Measurements from ENCODE around the gene RPP38.

The RPP38 gene

DNA sequence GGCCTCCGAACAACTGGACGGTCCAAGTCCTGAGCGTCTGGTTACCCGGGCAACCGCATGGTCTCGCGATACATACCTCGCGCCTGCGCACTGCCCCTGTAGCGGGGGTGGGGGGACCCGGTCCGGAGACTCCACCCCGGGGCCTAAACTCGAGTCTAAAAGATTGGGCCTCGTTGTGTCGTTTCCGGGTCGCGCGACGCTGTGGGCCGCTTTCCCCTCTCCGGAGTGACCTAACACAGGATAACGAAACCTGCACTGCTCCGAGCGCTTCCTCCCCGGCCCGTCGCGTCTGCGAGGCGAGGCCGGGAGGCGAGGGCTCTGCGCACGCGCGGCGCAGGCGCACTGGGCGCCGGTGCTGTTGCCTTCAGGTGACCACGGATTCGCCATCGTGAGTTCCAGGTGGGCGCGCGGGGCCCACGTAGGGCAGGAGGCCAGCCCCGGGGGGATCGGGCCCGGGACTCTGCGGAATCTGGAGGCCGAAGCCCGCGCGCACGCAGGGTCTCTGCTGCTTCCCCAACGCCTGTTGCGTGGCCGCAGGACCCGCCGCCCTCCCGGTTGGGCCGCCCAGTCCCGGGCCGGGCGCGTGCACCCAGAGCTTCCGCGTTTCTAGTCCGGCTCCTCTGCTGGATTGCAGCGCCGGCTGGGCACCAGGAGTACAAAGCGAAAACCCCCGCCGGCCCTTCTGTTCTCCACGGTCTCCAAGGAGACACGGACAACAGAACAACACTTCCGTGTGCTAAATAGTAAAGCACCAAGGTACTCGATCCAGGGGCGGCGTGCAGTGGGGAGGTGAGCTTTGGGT is at the start of gene RPP38:
RPP38 (plus strand) TSS at position 345 of the 802 bp plus-strand sequence. CDS start 5,960 bp downstream, outside the sequence.
- peak; percentile 93 for DNase-seq

DNA sequence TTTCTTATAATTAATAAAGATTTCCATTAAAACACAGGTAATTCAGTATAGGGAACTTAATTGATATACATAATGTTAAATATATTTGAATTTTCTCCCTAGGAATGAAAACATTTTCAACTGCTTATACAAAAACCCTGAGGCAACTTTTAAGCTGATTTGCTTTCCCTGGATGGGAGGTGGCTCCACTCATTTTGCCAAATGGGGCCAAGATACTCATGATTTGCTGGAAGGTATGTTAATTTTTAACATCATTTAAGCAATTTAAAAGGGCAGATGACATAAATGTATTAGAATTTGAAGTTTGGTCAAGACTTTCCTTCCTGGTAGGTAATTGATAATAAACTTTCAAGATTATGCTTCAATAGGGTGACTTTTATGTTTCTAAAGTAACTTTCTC is 47.6 kb upstream of the RPP38 start:
- no peak for DNase-seq

DNA sequence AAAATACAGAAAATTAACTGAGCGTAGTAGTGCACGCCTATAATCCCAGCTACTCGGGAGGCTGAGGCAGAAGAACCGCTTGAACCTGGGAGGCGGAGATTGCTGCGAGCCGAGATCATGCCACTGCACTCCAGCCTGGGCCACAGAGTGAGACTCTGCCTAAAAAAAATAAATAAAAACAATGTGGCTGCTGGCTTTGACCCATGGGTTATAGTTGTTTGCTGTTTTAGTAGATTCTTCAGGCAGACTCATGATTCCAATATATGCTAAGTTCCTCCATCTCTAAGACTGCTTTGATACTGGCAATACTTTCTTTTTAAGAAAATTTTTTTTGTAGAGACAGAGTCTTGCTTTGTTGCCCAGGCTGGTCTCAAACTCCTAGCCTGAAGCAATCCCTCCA is 45.0 kb upstream of the RPP38 start:
- no peak for DNase-seq

DNA sequence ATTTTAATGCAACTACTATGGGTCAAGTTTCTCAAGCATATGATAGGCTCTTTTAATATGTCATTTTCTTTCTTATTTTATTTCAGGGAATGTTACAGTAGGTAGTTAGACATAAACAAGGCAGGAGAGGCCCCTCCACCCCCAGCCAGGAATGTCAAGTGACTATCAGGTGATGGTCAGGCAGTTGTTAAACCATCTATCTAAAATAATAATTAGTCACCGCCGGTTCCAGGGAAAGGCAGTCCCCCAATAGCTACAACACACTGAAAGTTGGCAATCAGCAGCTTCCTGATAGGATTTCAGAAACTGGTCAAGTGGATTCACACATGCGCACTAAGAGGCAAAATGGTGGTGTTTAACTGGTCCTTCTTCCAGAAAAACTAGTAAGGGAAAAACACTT is 44.1 kb upstream of the RPP38 start:
- no peak for DNase-seq

GRCh38 chr10:15058689-15059088 is 38.5 kb upstream of the RPP38 start:
- DNase-seq = no peak

- no peak for DNase-seq
These were observed 37.2 kb upstream of the RPP38 start for GRCh38 chr10:15059914-15060313.

DNA sequence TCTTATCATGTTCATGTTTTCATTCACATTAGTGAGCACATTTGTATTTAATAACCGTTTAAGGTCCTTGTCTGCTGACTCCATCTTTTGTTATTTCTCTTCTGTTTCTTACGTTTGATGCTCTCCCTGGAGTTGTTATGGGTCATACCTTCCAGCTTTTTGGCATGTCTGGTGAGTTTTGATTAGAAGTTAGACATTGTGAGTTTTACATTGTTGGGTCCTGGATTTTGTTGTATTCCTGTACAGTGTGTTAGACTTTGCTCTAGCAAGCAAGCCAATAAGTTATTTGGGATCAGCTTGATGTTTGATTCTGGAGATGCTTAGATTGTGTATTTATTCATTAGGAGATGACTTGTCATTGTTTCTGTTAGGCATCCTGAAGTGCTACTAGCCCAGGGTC is 36.5 kb upstream of the RPP38 start:
- no peak for DNase-seq

DNA sequence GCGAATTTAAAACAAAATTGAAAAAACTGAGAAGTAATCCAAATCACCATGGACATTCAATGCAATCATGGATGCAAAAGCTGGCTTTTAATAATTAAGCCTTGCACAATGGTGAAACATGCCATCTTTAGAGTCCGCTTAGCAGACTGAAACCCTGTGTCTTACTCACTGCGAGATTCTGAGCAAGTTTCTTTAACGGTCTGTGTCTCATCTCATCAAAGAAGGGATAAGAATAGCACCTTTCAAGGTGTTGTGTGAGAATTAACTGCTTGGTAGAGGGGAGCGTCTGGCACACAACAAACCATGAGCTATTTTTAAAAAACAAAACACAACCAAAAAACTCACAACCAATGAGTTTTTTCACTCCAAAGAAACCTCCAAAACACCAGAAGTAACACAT is 30.0 kb upstream of the RPP38 start:
- no peak for DNase-seq

DNA sequence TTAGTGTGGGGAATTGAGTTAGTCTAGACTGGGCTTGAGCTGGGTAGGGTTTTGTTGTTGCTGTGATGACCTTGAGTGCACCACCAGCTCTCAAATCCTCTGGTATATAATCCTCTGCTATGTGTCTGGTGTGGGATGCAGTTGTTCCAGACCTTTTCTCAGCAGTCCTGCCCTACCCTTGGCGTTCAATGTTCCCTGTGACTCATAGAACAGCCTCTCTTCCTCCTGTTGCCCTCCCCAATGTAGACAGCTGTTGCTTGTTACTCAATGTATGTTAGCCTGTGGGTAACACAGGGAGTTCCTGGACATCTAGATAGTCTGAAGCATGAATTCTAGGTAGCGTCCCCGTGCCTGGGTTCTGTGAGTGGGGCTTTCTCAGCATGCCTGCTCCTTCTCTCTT is 28.4 kb upstream of the RPP38 start:
- DNase-seq = no peak

- DNase-seq = no peak
These were observed 27.9 kb upstream of the RPP38 start for GRCh38 chr10:15069230-15069629.

DNA sequence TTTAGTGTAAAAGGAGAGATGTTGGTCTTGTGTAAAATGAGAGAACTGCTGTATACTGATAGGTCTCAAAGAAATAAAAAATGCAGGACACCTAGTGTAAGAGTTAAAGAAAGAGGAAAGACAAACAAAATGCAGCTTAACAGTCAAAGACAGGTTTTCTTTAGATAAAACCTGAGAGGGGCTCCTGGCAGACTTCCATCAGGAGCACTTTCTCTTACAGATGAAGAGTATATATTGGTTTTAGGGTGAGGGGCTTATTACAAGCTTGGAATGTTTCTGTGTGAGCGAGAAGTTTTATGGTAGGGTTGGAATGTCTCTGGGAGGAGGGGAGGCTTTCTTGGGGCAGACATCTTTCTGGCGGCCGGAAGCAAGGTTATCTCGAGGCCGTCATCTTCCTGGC is 24.8 kb upstream of the RPP38 start:
- DNase-seq = no peak

GRCh38 chr10:15075421-15075820 is 21.7 kb upstream of the RPP38 start:
- no peak for DNase-seq

DNA sequence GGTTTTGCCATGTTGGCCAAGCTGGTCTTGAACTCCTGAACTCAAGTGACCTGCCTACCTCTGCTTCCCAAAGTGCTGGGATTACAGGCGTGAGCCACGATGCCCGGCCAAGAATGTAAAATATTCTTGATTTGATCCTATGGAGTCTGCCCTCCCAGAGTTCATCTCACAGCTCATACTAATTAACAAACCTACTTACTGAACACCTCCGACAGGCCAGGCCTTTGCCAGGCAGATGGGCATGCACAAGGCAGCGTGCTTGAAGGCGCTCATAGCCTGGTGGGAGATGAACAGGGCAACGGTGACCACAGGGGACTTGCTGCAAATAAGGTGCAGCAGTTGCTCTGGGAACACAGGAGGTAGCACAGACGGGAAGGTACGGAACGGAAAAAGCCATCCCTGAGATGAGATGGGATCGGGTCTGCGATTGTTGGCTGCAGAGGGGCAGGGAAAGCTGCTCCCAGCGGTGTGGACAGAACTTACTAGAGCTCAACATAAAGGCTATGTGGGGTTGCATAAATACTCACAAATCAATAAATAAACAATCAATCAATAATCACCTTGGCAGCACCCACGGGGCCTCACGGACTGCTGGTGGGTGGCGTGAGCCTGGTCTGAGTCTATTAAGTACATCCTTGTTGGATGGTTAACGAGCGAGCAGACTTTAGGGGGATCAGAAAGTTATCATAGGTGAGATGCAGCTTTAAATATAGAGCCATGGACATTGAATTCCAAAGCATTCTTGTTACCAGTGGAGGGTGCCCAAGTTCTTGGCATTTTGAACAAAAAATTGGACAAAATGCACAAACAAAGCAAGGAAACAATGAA is 13.3 kb upstream of the RPP38 start:
- DNase-seq = no peak

DNA sequence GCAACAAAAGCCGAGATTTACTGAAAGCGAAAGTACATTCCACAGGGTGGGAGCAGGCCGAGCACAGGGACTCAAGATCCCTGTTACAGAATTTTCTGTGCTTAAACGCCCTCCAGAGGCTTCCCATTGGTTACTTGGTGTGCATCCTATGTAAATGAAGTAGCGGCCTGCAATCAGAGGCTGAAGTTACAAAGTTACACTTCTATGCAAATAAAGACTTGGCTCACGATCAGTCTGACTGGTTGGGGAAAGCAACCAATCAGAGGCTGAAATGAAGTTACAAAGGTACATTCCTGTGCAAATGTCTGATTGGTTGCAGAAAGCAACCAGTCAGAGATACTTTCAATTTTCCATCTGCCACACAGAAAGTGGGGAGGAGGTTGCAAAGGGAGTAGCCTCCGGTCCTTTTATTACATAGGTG is 12.6 kb upstream of the RPP38 start:
- no peak for DNase-seq

DNA sequence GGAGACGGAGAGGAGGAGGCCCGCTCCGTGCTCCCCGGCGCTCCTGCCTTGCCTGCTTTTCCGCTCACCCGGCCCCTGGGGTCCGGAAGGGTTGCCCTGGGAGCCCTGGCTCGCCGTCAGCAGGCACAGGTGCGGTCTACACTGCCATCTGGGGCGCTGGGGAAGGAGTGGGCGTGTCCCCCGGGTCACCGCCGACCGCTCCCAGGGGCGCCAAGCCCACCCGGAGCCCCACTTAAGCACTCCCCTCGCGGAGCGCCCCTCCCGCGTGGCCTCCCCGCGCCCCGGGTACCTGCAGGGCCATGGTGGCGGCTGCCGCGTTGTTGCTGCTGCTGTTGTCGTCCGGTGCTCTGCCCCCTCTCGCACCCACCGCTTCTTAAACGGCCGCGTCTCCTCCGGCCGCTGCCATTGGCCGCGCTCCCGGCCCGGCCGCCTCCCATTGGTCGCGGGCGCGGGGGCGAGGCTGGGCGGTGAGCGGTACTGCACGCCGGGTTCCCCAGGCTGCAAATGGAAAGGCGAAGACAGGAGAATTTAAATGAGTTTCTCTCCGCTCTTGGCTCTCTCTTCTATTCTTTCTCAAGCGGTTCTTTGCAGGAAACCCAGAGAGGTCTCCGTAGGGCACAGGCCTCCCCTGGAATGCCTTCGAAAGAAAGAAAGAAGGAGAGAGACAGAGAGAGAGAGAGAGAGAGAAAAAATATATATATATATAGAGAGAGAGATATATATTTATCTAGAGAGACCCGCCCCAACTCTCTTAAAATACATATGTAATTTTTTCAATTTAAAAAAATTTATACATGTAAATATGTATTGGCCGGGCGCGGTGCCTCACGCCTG is 8.5 kb upstream of the RPP38 start, which contains the start of gene ACBD7:
ACBD7 (minus strand) TSS at position 349 of the 834 bp plus-strand sequence; CDS start at position 301, 48 bp downstream.
- DNase-seq = peak; percentile 77

GRCh38 chr10:15091418-15091817 is 5.7 kb upstream of the RPP38 start:
- no peak for DNase-seq

- DNase-seq = no peak
These were observed 4.2 kb upstream of the RPP38 start for GRCh38 chr10:15092855-15093408.

DNA sequence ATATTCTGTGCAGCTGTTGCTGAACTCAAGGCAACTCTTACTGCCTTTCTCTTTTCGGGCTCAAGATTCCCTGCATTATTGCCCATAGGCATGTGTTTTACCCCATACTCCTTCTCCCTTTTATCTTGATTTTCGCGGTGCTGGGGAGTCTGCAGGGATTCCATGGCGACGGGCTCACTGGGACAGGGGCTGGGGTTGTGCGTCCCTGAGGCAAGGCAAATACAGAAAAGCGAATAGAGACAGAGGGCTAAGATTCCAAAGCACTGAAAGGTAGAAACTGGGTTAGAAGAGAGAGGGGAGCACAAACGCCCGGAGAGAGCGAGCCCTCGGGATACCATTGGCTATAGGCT is 519 bp upstream of the RPP38 start:
- DNase-seq = no peak

DNA sequence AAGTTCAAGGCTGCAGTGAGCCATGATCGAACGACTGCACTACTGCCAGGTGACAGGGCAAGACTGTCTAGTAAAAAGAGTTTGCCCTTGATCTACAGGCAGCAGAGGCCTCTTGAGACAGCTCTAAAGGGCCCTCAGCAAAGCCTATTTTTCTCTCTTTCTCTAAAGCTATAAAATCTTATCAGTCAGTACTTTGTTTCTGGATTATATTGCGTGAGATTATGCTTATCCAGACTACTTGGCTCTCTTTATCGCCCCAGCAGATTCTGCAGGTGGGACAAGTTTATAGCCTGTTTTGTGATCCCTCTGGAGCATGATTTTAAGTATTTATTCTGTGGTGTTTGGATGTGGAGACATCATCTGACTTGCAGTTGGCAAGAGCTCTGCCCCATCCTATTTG is 2.7 kb downstream of the RPP38 start:
- DNase-seq = no peak

DNA sequence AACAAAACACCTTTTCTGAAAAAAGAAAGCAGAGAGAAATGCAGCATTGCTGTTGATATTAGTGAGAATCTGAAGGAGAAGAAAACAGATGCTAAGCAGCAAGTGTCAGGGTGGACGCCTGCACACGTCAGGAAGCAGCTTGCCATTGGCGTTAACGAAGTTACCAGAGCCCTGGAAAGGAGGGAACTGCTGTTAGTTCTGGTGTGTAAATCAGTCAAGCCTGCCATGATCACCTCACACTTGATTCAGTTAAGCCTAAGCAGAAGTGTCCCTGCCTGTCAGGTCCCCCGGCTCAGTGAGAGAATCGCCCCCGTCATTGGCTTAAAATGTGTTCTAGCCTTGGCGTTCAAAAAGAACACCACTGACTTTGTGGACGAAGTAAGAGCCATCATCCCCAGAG is 6.4 kb downstream of the RPP38 start:
- no peak for DNase-seq

- peak; percentile 49 for DNase-seq
These were observed 9.3 kb downstream of the RPP38 start for GRCh38 chr10:15106352-15107013.

GRCh38 chr10:15112657-15113056 is 15.5 kb downstream of the RPP38 start:
- peak; percentile 3 for DNase-seq

Measured in stimulated activated naive CD4-positive, alpha-beta T cell treated with Interleukin-2 at 50 U/mL for 16 hours (primary cell).